Upper lobe of left lung (tissue), 6 donors: ENCODE results near the gene FKBP2. TPM values are rescaled to one million over a fixed set of nuclear protein-coding genes. Genes with fewer than 3 reads are reported as not detected.

ENCODE experiments used
- ATAC-seq, 2 donors: fragments of 200-7000 bp; cut with Tn5 transposase; one replicate each; pipeline ENCODE4 v1.9.1; 2022; ENCODE audit warnings: mild to moderate bottlenecking in 2 of 2, moderate library complexity in 2 of 2; ENCODE audit not compliant: low FRiP score in 2 of 2
- DNase-seq, 2 donors: peaks; one replicate each; pipeline ENCODE4 v3.0.0-alpha.2; 2019 to 2020
- H3K27ac ChIP-seq, 4 donors: fragments of 200-600 bp; sonication (generic); one replicate each; pipeline ENCODE4 v1.5.1; 2016 to 2019
- H3K27me3 ChIP-seq, 4 donors: fragments of 200-600 bp; sonication (generic); one replicate each; pipeline ENCODE4 v1.5.1; 2017 to 2019
- H3K36me3 ChIP-seq, 4 donors: fragments of 200-600 bp; sonication (generic); one replicate each; pipeline ENCODE4 v1.5.1; 2016 to 2019
- H3K4me1 ChIP-seq, 4 donors: fragments of 200-600 bp; sonication (generic); one replicate each; pipeline ENCODE4 v1.5.1; 2018 to 2019
- H3K4me3 ChIP-seq, 4 donors: fragments of 200-600 bp; sonication (generic); one replicate each; pipeline ENCODE4 v1.5.1; 2017 to 2019; ENCODE audit warnings: mild to moderate bottlenecking in 2 of 4, moderate library complexity in 1 of 4
- H3K9me3 ChIP-seq, 4 donors: fragments of 200-600 bp; sonication (generic); one replicate each; pipeline ENCODE4 v1.5.1; 2018 to 2019
- EP300 ChIP-seq, 4 donors: sonication (generic); formaldehyde crosslinking; IDR thresholded peaks; one replicate each; pipeline ENCODE4 v1.5.1; 2017; ENCODE audit warnings: antibody characterized with exemption in 4 of 4, control low read depth in 2 of 4
- POLR2A ChIP-seq, 4 donors: fragments of 450-650 bp; IDR thresholded peaks; one replicate each; pipeline ENCODE4 v1.5.1; 2016 to 2017; ENCODE audit warnings: antibody characterized with exemption in 4 of 4, mild to moderate bottlenecking in 2 of 4
- POLR2AphosphoS5 ChIP-seq, 2 donors: sonication (generic); formaldehyde crosslinking; IDR thresholded peaks; one replicate each; pipeline ENCODE4 v1.5.1; 2017; ENCODE audit warnings: antibody characterized with exemption in 2 of 2
- WGBS, 2 donors: methylation state at CpG; one replicate each; pipeline ENCODE4 v1.1.5; 2017 to 2018; 5-methylcytosine and 5-hydroxymethylcytosine counted together
- total RNA-seq, 6 donors: library from RNA; depleted of rRNA in 4 of 6; stranded (reverse); fragments of >200 nt in 4 of 6; gene quantifications; one replicate each; pipeline versions ENCODE4 v1.1.0 to v1.2.1, GENCODE V29; 2016 to 2021
- TF ChIP-seq, protein P1 (sequence below), 6 experiments: fragments of 450-650 bp in 4 of 6; fragments of 200-600 bp in 2 of 6; sonication (generic) in 2 of 6; IDR thresholded peaks; one replicate each; pipeline ENCODE4 v1.5.1; 2016 to 2019; ENCODE audit warnings: antibody characterized with exemption in 6 of 6
- donor health status: DM: no; HTN: no; CAD: no; lungs with moderate emphysema.
- donor health status: DM: no; HTN: yes; CAD: no; lungs with severe emphysema.

Gene FKBP2
- total RNA-seq, 6 donors from 2014 or later, result 40.9 to 132 (median 63.1) TPM

DNA sequence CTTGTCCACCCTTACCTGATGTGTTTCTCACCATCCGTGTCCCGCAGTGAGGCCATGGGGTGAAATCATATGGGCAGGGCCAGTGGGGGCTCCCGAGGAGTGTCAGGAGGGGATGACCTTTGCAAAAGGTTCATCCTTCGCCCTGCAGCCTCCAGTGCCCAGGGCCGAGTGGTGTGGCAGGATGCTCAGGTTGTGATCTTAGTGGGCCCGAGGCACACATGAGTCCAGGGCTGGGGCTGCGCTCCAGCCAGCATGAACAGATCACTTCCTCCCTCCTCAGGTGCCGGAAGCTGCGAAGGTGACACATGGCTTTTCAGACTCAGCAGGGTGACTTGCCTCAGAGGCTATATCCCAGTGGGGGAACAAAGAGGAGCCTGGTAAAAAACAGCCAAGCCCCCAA is 2.8 kb upstream of the FKBP2 start:
- H3K4me1 ChIP-seq, result peaks cover 58 to 76% (median 61%) of the 10 kb centered on the region in 4 donors
- ATAC-seq, result no peak
- no peak for DNase-seq
- no peaks in the 10 kb centered on the region for H3K9me3 ChIP-seq
- WGBS, 2 donors, result 75 to 82% methylated on average over 5 to 9 of the region's 9 CpGs
- TF ChIP-seq POLR2AphosphoS5 (IDR thresholded peaks at IDR 0.05) (no peak), EP300 (IDR thresholded peaks at IDR 0.05) (no peak), POLR2A (IDR thresholded peaks at IDR 0.05) (no peak)
- TF ChIP-seq, protein P1, sequence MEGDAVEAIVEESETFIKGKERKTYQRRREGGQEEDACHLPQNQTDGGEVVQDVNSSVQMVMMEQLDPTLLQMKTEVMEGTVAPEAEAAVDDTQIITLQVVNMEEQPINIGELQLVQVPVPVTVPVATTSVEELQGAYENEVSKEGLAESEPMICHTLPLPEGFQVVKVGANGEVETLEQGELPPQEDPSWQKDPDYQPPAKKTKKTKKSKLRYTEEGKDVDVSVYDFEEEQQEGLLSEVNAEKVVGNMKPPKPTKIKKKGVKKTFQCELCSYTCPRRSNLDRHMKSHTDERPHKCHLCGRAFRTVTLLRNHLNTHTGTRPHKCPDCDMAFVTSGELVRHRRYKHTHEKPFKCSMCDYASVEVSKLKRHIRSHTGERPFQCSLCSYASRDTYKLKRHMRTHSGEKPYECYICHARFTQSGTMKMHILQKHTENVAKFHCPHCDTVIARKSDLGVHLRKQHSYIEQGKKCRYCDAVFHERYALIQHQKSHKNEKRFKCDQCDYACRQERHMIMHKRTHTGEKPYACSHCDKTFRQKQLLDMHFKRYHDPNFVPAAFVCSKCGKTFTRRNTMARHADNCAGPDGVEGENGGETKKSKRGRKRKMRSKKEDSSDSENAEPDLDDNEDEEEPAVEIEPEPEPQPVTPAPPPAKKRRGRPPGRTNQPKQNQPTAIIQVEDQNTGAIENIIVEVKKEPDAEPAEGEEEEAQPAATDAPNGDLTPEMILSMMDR (IDR thresholded peaks at IDR 0.05), result no peak
- peaks cover 0 to 20% (median 7%) of the 10 kb centered on the region in 4 donors for H3K36me3 ChIP-seq
- peak overlapping the region; percentile 74 to 99 (median 96) for H3K27ac ChIP-seq
- H3K4me3 ChIP-seq, result no peak overlapping the region
- H3K27me3 ChIP-seq, result no peaks in the 10 kb centered on the region

DNA sequence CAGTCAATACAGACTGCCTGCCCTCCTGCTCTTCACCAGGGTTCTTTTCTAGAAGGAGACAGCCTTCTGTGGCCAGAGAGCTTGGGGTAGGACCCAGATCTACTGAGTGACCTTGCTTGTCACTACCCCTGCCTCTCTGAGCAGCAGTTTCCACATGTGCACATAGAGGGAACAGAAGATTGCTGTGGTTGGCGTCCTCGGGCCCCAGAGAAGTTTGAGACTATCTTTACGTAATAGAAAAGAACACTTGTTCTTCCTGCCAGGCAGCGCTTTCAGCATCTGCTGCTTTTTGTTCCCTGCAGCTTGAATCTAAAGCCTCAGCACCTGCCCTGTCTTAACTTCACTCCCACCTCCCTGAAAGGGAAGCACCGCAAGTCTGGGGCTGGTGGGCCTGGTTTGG is 1.9 kb upstream of the FKBP2 start:
- Histone ChIP-seq H3K36me3 (peaks cover 0 to 29% (median 14%) of the 10 kb centered on the region in 4 donors), H3K4me1 (peaks cover 53 to 72% (median 56%) of the 10 kb centered on the region in 4 donors), H3K27me3 (no peaks in the 10 kb centered on the region), H3K4me3 (no peak overlapping the region), H3K27ac (peak overlapping the region; percentile 74 to 99 (median 96)), H3K9me3 (no peaks in the 10 kb centered on the region)
- ATAC-seq (no peak), DNase-seq (no peak)
- 60 to 79% methylated on average over 5 of the region's 5 CpGs for WGBS, 2 donors
- TF ChIP-seq POLR2AphosphoS5 (IDR thresholded peaks at IDR 0.05), result no peak
- TF ChIP-seq, protein P1 (IDR thresholded peaks at IDR 0.05), result no peak
- no peak for TF ChIP-seq POLR2A (IDR thresholded peaks at IDR 0.05)
- TF ChIP-seq EP300 (IDR thresholded peaks at IDR 0.05), result no peak

DNA sequence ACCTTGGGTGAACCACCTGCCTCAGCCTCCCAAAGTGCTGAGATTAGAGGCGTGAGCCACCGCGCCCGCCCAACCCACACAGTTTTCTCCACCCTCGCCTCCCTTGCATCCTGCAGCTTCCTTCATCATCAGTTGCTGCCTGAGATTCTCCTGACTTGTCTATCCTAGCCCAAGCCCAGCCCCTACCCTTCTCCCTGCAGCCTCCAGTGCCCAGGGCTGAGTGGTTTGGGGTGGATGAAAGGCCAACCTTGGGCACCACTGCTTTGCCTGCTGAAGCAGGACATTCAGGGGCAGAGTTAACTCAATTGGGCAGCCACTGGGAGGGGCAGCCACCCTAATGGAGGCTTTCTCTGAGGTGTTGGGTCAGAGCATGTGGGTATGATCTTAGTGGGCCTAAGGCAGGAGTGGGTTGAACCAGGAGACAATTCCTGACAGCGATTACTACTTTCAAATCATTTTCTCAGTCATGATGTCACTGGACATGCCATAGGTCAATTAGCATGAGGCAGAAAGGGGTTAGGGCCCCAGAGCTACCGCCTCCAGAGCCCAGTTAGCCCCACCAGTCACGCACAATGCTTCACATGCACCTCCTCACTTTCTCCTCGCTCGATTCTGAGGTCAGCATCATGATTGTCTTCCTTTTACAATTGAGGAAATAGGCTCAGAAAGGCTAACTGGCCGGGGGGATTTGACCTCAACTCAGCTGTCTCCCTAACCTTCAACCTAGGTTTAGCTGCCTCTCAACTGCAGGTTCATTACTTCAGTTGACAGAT is 1.0 kb upstream of the FKBP2 start:
- Histone ChIP-seq H3K9me3 (no peaks in the 10 kb centered on the region), H3K36me3 (peaks cover 0 to 31% (median 18%) of the 10 kb centered on the region in 4 donors), H3K4me3 (peak overlapping the region in 3 of 4 donors; percentile 71 to 92 (median 89)), H3K4me1 (peaks cover 53 to 74% (median 57%) of the 10 kb centered on the region in 4 donors), H3K27ac (peak overlapping the region; percentile 93 to 99 (median 98)), H3K27me3 (no peaks in the 10 kb centered on the region)
- TF ChIP-seq POLR2AphosphoS5 (IDR thresholded peaks at IDR 0.05) (peak in 1 of 2 donors; percentile 54), EP300 (IDR thresholded peaks at IDR 0.05) (no peak)
- peak; percentile 40 to 55 for DNase-seq
- WGBS, 2 donors, result 75 to 88% methylated on average over 11 of the region's 11 CpGs
- no peak for ATAC-seq

DNA sequence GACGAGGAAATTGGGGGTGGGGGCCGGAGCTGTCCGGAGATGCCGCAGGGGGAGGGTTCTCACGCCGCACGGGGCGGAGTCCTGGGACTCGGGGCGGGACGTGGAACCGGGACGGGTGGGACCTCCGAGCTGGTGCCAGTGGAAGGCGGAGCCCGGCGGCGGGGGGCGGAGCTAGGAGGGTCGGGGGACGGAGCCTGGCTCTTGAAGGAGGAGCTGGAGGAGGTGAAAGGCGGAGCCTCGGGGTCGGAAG is 271 bp downstream of the FKBP2 start:
- ATAC-seq, result peak; percentile 94 to 96
- no peak for TF ChIP-seq EP300 (IDR thresholded peaks at IDR 0.05)
- no peak for TF ChIP-seq POLR2A (IDR thresholded peaks at IDR 0.05)
- TF ChIP-seq, protein P1 (IDR thresholded peaks at IDR 0.05), result no peak
- no peak for TF ChIP-seq POLR2AphosphoS5 (IDR thresholded peaks at IDR 0.05)
- H3K4me1 ChIP-seq, result peaks cover 55 to 74% (median 59%) of the 10 kb centered on the region in 4 donors

DNA sequence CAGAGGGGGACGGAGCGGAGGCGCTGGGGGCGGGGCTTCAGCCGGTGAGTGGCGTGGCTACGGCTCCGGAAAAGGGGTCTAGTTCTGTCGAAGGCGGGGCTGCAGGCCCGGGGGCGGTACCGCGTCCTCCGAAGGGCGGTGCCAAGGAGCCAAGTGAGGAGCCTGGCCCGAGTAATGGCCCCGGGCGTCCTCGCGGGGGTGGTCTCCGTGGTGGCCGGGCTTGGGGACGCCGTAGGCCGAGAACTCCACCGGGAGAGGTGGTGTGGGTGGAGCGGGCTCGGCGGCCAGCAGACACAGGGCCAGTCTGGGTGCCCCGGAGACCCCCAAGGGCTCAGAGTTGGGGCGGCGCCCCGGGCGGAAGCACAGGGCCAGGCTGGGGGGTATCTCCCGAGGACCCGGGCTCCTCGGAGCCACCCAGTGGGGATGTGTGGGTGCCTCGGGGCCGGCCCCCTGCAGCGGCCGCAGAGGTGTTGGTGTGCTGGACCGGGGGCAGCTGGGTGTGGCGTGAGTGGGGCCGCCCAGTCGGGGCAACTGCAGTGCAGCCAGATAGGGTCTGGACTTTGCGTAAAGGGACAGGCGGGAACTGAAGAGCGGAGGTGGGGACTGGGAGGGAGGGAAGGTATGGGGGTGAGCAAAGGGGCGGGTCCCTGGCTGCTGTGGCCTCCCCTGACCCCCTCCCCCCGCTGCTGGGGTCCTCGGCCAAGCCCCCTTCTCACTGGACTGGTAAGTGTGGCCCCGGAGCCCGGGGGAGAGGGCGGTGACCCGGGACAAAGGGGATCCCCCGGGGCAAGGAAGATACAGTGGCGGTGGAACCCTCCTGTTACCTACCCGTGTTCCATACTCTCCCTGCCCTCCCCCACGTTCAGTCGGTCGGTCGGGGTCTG is 838 bp downstream of the FKBP2 start:
- 0 to 1% methylated on average over 23 to 43 of the region's 63 CpGs for WGBS, 2 donors
- Histone ChIP-seq H3K27me3 (no peaks in the 10 kb centered on the region), H3K36me3 (peaks cover 0 to 31% (median 18%) of the 10 kb centered on the region in 4 donors), H3K27ac (peak overlapping the region; percentile 93 to 99 (median 98)), H3K9me3 (no peaks in the 10 kb centered on the region), H3K4me3 (peak overlapping the region; percentile 71 to 97 (median 90)), H3K4me1 (peaks cover 55 to 73% (median 59%) of the 10 kb centered on the region in 4 donors)
- peak in 3 of 4 donors; percentile 34 to 58 (median 45) for TF ChIP-seq POLR2A (IDR thresholded peaks at IDR 0.05)
- peak; percentile 61 to 75 for TF ChIP-seq POLR2AphosphoS5 (IDR thresholded peaks at IDR 0.05)
- TF ChIP-seq, protein P1 (IDR thresholded peaks at IDR 0.05), result peak in 3 of 6 experiments; percentile 11 to 38 (median 14)
- TF ChIP-seq EP300 (IDR thresholded peaks at IDR 0.05), result no peak
- peak in 1 of 2 donors; percentile 55 for DNase-seq
- ATAC-seq, result peak in 1 of 2 donors; percentile 2

More for the DNA sequence above, 271 bp downstream of the FKBP2 start:
- peak overlapping the region; percentile 93 to 99 (median 98) for H3K27ac ChIP-seq
- peaks cover 0 to 31% (median 18%) of the 10 kb centered on the region in 4 donors for H3K36me3 ChIP-seq
- 1 to 2% methylated on average over 11 to 24 of the region's 24 CpGs for WGBS, 2 donors
- H3K9me3 ChIP-seq, result no peaks in the 10 kb centered on the region
- peak overlapping the region; percentile 4 to 92 (median 80) for H3K4me3 ChIP-seq
- H3K27me3 ChIP-seq, result no peaks in the 10 kb centered on the region
- peak; percentile 100 for DNase-seq
